ENCODE measurements around the gene MCTP1.

MCTP1 gene

GRCh38 chr5:94900006-94900505, 384.8 kb downstream of the MCTP1 start:
- no peak for DNase-seq (ENCODE audit: low spot score)
- in situ Hi-C loops (cut with MboI; ENCODE audit: low pct_unique_long_range_greater_than_20kb, low sequenced_read_pairs, unreplicated experiment): no loop called here
- TF ChIP-seq CTCF (IDR thresholded peaks at IDR 0.05; ENCODE audit: extremely low read depth, insufficient read depth, missing control alignments): no peak

- in situ Hi-C loops (cut with MboI; ENCODE audit: low pct_unique_long_range_greater_than_20kb, low sequenced_read_pairs, unreplicated experiment): no loop called here
- DNase-seq (ENCODE audit: low spot score): no peak
- peak; percentile 41 for TF ChIP-seq CTCF (IDR thresholded peaks at IDR 0.05; ENCODE audit: extremely low read depth, insufficient read depth, missing control alignments)
These were observed 391.3 kb downstream of the MCTP1 start for GRCh38 chr5:94893412-94894135.

- no peak for TF ChIP-seq CTCF (IDR thresholded peaks at IDR 0.05; ENCODE audit: extremely low read depth, insufficient read depth, missing control alignments)
- in situ Hi-C loops (cut with MboI; ENCODE audit: low pct_unique_long_range_greater_than_20kb, low sequenced_read_pairs, unreplicated experiment): no loop called here
- no peak for DNase-seq (ENCODE audit: low spot score)
These were observed 392.9 kb downstream of the MCTP1 start for GRCh38 chr5:94891972-94892371.

- in situ Hi-C loops (cut with MboI; ENCODE audit: low pct_unique_long_range_greater_than_20kb, low sequenced_read_pairs, unreplicated experiment): no loop called here
- no peak for DNase-seq (ENCODE audit: low spot score)
- TF ChIP-seq CTCF (IDR thresholded peaks at IDR 0.05; ENCODE audit: extremely low read depth, insufficient read depth, missing control alignments): no peak
These were observed 393.3 kb downstream of the MCTP1 start for GRCh38 chr5:94891565-94891964.

- TF ChIP-seq CTCF (IDR thresholded peaks at IDR 0.05; ENCODE audit: extremely low read depth, insufficient read depth, missing control alignments): no peak
- DNase-seq (ENCODE audit: low spot score): no peak
- in situ Hi-C loops (cut with MboI; ENCODE audit: low pct_unique_long_range_greater_than_20kb, low sequenced_read_pairs, unreplicated experiment): no loop called here
These were observed 394.0 kb downstream of the MCTP1 start for GRCh38 chr5:94890907-94891306.

- no peak for DNase-seq (ENCODE audit: low spot score)
- in situ Hi-C loops (cut with MboI; ENCODE audit: low pct_unique_long_range_greater_than_20kb, low sequenced_read_pairs, unreplicated experiment): no loop called here
- TF ChIP-seq CTCF (IDR thresholded peaks at IDR 0.05; ENCODE audit: extremely low read depth, insufficient read depth, missing control alignments): no peak
These were observed 396.2 kb downstream of the MCTP1 start for GRCh38 chr5:94888674-94889073.
